ENCODE measurements around the gene KPNB1.
A peak's percentile ranks its signal among the peaks of the same experiment; 100 is the strongest.

The KPNB1 gene

DNA sequence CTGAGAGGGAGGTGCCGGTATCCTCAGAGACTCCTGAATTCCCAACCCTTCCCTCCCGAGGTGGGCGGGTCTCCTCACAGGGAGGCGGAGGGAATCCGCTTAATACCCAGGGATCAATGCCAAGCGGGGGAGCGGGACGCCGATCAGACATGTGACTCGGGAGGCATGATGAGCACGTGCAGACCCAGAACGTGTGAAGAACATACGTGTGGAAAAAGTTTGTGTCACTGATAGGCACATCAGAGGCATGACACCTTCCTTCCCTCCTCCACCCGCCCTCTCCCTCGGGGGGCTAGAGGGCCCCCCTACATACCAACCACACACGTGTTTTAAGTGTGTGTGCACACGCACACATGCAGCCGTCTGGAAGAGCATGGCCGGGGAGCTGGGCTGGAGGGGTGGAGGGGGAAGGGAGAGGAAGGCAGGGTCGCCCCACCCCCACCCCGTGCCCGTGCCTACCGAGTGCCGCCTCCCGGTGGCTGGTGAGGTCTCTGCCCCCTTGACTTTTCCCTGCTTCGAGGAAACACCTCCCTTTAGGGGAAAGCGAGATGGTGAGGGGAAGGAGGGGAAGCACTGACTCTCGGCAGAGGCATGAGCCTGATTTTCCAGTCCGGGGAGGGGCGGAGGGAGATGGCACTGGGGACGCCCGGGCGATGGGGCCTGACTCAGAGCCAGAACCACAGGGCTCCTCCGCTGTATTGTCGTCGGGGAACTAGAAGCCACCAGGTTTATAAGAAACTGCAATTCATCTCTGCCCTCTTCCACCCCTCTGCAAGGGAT, 71.2 kb downstream of the KPNB1 start:
- Histone ChIP-seq H3K4me3 (no peak overlapping the region), H3K27ac (peak overlapping the region in 2 of 21 experiments; percentile 29 to 63)

DNA sequence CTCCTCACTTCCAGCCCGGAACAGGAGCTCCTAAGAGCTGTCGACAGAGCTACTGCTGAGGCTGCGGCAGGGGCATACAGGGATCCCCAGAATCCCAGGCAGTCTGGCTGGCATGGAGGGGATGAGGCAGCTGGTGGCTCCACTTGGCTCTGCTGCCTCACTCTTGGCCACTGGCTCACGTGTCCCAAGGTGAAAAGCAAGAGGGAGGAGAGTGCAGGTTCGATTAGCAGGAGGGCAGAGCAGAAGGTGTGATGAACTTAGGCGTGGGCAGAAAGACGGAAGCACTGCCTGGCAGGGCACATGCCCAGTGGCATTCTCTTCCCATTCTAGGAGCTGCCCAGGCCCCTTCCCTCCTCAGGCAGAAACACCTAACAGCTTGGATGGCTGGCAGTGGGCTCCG, 72.0 kb downstream of the KPNB1 start:
- no peak overlapping the region for H3K4me3 ChIP-seq
- peak overlapping the region in 1 of 21 experiments; percentile 63 for H3K27ac ChIP-seq

DNA sequence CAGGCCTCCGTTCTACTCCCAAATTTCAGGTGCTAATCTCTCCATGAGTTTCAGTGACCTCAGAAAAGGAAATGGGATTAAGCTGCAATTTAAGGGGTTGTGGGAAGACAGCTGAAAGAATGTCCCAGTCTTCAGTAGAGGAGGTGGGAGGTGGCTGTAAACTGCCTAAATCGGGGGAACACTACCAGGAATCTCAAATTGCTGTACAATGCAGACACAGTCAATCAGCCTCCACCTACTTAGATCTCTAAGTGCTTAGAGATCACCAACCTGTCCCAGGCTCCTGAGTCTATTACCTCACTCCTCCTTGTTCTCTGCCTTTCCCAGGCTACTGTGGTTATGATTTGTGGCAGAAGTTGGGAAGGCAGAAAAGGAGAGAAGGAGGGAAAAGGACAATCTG, 75.0 kb downstream of the KPNB1 start:
- no peak overlapping the region for H3K4me3 ChIP-seq
- no peak overlapping the region for H3K27ac ChIP-seq

DNA sequence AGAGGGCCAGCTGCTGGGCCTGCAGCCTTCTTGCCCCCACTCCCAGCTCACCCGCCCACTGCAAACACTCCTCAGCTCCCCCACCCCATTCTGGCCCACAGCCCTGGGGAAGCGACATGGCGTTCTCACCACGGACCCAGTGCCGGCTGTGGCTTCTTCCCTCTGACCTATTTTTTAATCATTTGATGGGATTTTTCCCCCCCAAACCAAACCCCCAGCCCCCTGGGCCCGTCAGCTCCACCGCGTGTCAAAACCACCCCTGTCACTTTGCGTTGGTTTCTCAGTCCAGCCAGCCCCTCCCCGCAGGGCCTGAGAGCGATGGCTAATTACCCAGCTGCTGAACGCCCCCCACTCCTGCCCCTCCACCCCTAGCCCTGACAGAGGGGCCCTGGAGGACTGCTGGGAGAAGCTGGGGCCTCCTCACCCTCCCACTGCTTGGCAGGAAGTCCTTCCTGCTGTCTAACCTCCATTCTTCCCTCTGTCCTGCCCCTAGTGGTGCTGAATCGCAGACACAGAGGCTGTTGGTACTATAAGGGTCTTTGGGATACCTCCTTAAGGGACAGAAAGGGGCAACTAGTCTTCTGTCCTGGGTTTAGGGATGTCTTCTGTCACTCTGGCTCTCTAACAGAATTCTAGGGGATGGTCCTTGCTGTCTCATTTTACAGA, 75.9 kb downstream of the KPNB1 start:
- Histone ChIP-seq H3K4me3 (no peak overlapping the region), H3K27ac (no peak overlapping the region)

DNA sequence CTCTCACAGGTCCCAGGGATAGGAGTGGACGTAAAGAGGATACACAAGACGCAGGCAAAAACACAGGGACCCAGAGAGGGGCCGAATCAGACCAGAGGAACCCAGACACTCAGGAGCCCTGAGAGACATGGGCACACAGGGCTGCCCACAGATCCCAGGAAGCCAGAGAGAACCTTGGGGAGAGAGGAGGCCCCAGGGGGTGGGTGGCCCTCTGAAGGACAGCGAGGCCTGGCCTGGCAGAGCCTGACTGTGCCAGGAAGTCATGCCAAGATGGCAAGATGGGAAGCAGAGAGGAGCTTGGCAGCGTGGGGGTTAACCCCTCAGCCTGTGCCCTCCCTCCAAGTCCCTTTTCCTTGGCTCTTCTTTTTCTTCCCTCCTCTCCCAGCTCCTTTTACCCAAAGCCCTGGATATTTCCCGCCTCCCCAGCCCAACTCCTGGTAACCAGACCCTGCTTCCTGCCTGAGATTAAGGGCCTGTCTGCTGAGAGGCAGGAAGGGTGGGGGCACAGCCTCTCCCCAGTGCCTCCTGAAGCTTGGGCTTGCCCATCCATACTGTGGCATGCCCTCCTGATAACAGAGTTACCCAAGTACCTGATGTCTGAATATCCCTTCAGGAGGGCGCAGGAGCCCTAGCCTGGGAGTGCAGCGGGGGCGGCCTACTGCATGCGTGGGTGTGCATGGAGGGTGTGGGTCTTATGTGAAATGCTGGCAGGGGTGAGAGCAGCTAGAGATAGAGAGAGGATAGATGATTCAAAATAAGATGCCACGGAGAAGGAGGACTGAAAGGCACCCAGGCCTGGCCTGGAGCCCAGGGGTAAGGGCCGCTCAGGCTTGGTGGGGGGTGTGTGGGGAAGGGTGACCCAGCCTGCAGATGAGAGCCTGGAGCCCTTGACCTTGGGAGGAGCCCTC, 77.3 kb downstream of the KPNB1 start:
- Histone ChIP-seq H3K4me3 (no peak overlapping the region), H3K27ac (no peak overlapping the region)

DNA sequence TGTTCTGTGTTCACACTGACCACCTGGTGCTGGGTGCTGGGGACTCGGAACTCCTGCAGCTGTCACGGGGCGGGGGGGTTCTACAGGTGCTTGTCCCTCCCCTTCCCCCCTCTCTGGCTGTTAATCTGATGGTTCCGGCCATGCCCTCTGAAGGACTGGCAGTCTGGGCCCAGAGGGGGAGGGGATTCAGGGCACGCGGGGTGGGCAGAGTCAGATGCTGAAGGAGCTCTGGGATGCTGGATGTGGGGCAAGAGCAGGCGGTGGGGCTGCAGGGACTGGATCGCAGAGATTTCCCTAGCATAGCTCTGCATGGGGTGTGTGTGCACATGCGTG, 78.0 kb downstream of the KPNB1 start:
- no peak overlapping the region for H3K27ac ChIP-seq

DNA sequence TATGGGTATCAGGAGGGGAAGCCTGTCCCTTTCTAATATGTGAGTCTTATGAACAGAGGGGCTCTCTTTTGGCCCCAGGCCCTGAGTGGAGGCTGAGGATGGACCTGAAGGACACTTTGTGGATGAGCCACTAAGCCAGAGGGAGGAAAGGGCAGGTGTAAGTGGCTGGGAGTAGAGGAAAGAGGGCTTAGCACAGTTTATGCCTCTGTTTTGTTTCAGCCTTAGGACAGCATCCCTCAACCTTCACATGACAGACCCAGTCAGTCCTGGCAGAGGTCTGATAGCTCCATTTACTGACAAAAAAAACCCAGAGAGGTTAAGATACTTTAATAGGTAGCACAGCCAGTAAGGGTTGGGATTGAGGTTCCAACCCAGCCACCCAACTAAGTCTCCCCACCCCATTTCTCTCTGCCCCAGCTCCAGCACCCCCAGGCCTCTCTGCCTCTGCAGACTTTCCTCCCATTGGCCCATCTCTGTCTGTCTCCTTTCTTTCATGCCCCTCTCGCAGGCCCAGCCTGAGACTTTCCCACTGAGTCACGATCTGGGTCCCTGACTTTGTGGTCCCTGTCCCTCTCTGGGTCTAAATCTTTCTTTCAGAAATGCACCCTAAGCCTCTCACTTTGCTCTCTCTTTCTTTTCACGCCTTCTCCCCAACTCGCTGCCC, 78.6 kb downstream of the KPNB1 start:
- Histone ChIP-seq H3K4me3 (no peak overlapping the region), H3K27ac (no peak overlapping the region)

More for the DNA sequence above, 78.0 kb downstream of the KPNB1 start:
- H3K4me3 ChIP-seq, result no peak overlapping the region

DNA sequence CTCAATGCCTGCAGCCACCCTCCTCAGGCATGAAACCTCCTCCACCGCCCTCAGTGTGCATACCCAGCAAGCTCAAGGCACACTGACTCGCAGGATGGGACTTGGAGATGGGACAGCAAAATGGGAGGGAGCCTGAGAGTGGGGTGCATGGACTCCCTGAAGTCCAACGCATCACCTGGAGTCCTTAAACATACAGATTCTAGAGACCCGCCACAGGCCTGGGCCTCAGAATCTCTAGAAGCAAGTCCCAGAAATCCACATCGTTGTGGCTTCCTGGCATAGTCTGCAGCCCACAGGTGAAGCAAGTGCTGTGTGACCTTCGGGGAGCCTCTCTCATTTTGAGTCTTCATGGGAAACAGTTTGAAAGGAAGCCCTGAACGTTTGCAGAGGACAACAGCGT, 79.8 kb downstream of the KPNB1 start:
- Histone ChIP-seq H3K27ac (no peak overlapping the region), H3K4me3 (no peak overlapping the region)

DNA sequence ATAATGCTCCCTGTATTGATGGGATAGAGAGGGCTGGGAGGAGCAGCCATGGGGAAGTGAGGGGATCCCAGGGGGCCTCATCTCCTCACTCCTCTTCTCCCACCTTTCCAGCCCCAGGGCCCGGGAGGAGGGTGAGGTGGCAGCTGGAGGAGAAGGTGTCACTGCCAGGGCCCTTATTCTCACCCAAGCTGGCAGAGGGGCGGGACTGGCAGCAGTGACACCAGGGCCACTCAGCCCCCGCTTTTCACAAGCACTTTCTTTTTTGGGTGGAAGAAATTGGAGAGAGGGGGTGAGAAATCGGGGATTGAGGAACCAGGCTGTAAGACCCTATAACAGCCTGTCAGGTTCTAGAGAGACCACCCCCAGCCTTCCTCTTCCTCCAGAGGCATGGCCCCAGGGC, 81.0 kb downstream of the KPNB1 start:
- Histone ChIP-seq H3K27ac (peak overlapping the region in 1 of 21 experiments; percentile 6), H3K4me3 (no peak overlapping the region)

DNA sequence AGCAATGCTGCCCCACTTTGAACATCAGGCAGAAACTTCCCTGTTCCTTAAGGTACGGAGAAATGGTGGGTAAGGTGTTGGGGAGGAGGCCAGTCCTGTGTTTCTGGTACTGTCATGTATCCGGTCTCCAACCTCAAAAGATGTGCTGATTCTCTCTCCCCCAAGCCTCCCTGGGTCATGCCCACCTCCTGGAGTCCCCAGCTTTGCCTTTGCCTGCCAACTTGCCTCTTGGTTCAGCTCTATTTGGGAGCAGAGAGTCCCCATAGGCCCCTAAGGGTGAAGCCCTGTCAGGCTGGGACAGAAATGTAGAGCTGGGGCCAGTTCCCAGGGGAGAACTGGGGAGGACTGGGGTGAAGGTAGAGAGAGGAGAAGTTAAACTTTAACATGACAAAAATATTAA, 81.7 kb downstream of the KPNB1 start:
- H3K4me3 ChIP-seq, result no peak overlapping the region
- peak overlapping the region in 1 of 21 experiments; percentile 6 for H3K27ac ChIP-seq

DNA sequence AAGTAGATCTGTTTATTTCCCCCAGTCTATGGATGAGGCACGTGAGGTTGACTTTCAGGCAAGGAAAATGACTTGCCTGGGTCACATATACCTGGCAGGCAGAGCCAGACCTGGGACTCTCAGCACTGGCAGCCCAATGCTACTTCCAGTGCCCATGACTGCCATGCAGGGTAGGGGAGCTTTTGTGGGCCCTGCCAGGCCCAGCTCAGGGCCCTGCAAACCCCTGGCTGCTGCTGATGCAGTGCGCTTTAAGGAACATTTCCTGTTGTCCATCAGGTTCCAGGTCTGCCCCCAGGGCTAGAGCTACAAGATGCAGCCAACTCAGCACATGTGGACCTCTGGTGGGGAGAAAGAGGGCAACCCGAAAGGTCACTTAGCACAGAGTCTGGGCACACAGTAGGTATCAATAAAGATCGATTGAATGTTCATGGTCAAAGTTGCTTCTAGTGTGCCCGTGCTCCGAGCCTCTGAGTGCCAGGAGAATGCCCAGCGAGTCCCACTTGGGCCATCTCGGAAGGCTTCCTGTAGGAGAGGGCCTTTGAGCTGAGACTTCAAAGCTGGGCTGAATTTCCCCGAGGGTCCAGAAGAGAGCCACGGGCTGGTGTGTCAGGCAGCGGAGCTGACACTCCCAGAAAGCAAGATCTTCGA, 82.8 kb downstream of the KPNB1 start:
- peak overlapping the region in 3 of 7 experiments; percentile 33 to 43 (median 42) for H3K4me3 ChIP-seq
- H3K27ac ChIP-seq, result peak overlapping the region in 3 of 21 experiments; percentile 45 to 89 (median 61)

DNA sequence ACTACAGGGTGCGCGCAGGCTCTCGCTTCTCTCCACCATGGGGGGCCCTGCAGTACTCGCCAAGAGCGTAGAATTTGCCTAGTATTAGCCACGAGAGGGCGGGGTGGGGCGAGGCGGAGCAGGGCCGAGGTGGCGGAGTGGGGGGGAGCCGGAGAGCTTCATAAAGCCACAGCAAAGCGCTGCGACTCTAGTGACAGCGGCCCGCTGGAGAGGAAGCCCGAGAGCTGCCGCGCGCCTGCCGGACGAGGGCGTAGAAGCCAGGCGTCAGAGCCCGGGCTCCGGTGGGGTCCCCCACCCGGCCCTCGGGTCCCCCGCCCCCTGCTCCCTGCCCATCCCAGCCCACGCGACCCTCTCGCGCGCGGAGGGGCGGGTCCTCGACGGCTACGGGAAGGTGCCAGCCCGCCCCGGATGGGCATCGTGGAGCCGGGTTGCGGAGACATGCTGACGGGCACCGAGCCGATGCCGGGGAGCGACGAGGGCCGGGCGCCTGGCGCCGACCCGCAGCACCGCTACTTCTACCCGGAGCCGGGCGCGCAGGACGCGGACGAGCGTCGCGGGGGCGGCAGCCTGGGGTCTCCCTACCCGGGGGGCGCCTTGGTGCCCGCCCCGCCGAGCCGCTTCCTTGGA, 83.4 kb downstream of the KPNB1 start, which contains the start of gene TBX21:
Gene TBX21 (plus strand): TSS at position 190 of the 627 bp plus-strand sequence. CDS start 219 bp downstream, at position 409.
- Histone ChIP-seq H3K4me3 (peak within 1 kb of the TSS; percentile 32 to 43 (median 38)), H3K27ac (peak within 1 kb of the TSS in 15 of 21 experiments; percentile 3 to 89 (median 58))

DNA sequence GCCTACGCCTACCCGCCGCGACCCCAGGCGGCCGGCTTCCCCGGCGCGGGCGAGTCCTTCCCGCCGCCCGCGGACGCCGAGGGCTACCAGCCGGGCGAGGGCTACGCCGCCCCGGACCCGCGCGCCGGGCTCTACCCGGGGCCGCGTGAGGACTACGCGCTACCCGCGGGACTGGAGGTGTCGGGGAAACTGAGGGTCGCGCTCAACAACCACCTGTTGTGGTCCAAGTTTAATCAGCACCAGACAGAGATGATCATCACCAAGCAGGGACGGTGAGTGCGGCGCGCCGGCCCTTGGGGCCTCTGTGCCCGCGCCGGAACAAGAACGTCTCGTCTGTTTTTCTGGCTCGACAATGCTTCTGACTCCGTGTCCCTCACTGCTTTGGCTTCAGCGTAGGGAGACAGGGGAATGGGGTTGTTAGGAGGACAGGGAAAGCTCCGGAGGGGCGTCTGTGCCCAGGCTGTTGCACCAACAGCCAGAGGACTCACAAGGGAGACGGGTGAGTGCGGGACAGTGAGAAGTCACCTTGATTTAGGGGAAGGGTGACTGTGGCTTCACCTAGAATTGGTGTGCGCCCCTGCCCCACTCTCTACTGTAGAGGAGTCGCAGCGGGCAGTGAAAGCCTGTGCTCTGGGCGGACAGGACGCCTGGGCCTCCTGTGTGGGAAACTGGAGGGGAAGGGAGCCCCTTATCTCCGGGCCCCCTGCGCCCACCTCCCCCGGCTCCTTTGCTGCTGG, 84.1 kb downstream of the KPNB1 start:
- H3K4me3 ChIP-seq, result peak overlapping the region; percentile 32 to 43 (median 38)
- peak overlapping the region in 15 of 21 experiments; percentile 3 to 89 (median 58) for H3K27ac ChIP-seq

DNA sequence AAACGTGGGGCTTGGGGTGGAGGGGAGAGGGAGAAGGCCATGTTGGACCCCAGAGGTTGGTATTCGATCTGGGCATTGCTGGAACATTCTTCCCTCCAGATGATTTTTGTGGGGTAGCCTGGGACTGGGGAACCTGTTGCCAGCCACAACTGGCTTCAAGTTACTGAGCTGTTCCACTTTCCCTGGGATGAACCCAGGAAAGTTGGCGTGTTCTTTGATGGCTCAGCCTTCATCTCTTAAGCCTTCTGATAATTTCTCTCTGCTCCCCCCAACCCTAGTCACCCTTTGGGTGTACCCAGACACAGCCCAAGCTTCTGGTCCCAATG, 85.4 kb downstream of the KPNB1 start:
- H3K4me3 ChIP-seq, result peak overlapping the region in 5 of 7 experiments; percentile 4 to 43 (median 33)
- peak overlapping the region in 10 of 21 experiments; percentile 16 to 89 (median 60) for H3K27ac ChIP-seq
